HS-5 (cell line): ENCODE results near the gene NDOR1.

Source experiments
- DNase-seq: peaks from one replicate; pipeline ENCODE4 v3.0.0-alpha.2; 2012; ENCODE audit warnings: low read depth

The NDOR1 gene

DNA sequence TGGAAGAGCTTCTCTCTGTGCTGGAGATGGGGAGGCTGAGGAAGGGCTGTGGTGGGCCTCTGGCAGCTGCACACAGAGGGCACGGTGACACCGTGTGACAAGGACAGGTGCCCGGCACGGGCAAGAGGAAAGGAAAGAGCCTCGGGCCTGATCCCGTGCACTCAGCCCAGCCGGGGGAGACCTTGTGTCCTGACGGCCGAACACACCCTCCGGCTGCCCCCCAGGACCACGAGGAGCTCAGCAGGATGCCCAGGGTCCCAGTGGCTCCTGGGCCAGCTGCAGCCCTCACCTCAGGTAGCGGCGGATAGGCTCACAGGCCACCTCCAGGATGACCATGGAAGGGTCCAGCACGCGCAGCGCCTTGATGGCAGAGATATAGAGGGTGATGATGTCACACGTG is 22.7 kb upstream of the NDOR1 start:
- DNase-seq: no peak

DNA sequence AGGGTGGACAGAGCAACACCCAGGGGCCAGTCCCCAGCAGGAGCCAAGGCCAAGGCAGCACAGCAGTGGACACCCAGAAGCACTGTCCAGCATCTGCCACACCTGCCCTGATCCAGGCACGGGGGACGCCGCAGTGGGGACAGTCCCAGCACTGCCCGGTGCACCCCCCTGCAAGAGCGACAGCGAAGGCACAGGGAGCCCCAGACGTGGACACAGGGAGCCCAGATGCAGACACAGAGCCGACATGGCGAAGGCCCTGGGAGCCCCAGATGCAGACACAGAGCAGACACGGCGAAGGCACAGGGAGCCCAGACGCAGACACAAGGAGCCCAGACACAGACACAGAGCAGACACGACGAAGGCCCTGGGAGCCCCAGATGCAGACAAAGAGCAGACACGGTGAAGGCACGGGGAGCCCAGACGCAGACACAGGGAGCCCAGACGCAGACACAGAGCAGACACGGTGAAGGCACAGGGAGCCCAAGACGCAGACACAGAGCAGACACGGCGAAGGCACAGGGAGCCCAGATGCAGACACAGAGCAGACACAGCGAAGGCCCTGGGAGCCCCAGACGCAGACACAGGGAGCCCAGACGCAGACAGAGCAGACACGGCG is 21.4 kb upstream of the NDOR1 start:
- no peak for DNase-seq

DNA sequence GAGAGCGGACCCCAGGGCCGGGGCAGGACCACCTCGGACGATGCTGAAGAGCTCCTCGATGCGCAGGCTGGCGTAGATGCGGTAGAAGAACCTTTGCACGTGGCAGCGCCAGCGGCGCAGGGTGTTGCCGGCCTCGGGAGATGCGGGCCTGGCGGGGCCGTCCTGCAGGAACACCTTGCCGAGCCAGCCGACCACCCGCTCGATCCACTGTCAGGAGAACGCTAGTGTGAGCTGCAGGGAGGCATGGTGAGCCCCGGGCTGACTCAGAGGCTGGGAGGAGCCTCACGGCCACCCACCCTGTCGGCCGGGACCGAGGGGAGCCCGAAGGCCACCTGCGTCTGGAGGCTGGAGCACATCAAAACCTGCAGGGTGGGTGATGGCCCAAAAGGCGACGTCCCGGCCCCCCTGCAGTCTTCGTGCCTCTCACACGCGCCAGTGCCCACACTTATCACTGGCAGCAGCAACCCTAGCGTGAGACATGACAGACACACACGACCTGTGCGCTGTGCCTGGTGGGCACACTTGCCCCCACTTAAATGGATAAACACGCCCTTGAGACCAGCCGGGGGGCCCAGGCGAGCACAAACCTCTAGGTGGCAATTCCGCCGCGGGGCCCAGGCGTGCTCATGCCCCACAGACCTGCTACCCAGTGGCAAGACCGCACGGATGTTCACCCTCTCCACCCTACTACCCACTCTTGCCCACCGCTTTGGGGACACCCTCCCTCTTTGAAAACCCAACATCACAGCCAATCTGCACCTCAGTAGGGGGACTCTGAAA is 20.4 kb upstream of the NDOR1 start:
- DNase-seq: no peak

DNA sequence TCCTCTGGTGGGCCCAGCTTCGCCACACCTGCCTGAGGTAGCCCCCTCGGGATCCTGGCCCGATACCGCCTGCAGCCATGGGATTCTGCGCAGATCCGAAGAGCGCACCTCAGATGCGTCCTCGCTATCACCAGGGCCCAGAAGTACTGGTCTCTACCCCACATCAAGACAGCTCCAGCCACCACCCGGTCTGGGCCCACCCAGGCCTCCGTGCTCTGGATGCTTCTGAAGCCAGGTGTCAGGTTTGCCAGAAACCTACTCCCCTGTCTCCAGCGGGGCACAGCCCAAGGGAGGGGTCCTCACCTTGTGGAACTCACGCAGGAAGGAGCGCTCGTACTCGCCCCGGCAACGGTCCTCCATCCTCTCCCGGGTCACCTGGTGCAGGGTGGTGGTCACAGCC is 19.6 kb upstream of the NDOR1 start:
- no peak for DNase-seq

DNA sequence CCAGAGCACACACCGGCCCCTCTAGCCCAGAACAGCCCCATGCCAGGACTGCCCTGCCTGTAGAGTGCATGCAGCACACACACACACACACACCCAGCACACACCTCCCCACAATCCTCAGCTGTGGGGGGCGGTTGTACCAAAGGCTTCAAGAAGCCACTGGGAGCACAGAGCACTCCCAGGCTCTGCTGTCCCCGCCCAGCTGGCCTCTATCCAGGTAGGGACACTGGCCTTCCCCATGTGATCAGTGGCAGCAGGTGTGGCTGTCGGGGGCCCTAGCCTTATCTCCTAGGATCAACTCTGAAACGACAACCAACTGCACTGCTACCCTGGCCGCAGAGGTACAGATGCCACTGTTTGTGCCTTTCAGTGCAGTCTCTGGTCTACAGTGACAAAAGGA is 19.1 kb upstream of the NDOR1 start:
- DNase-seq: no peak

DNA sequence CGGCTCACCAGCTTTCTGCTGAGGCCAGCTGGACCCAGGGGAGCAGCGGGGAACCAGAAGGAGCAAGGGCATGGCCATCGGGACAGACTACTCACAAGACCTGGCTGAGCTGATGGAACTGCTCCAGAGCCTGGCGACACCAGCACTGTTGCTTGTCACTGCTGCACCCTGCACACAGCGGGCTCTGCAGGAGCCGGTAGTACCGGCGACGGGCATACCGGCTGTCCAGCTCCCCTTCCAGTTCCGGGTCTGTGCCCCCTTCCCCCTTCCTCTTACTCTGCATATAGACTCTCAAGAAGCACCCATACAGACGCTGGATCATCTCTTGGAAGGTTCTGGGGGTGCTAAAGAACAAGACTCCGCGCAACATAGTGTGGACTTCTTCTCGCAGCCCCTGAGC is 18.1 kb upstream of the NDOR1 start:
- DNase-seq: no peak

DNA sequence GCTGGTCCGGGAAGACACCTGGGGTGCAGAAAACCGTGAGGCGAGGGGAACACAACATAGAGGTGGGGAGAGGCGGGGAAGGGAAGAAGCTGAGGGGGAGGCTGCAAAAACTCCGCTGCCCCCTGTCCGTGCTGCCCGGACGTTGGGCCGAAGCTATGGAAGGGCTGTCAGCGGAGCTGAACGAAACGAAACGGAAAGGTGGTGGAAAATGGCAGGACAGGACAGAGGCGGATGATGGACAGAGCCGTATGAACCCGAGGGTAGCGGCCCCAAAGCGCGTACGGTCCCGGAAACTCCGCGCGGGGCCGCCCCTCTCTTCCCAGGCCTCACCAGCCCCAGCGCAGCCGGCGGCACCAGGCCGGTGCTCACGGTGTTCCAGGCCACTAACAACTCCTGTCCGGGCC is 17.4 kb upstream of the NDOR1 start:
- no peak for DNase-seq

DNA sequence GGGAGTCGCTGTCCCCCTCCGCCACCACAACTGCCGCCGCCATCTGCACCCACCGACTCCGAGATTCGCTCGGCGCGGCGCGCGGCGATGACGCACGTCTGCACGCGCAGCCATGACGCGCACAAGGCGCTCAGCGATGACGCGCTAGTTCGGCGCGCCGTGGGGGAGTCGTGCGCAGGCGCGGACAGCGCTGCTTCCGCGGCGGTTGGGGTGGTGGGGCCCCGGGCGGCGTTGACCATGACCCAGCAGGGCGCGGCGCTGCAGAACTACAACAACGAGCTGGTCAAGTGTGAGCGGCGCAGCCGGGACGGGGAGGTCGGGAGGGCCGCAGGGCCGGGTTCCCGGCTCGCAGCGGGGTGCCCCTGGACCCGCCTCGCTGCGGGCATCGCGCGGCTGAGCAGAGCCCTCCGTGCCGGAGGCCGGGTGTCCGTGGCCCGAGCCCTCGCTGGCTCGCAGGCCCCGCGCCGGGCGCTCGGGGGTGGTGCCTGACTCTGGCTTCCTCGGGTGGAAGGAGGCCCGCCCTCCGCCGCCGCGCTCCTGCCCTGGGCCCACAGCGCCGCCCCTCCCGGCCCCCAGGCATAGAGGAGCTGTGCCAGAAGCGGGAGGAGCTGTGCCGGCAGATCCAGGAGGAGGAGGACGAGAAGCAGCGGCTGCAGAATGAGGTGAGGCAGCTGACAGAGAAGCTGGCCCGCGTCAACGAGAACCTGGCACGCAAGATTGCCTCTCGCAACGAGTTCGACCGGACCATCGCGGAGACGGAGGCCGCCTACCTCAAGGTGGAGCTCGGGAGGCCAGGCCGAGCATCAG is 16.8 kb upstream of the NDOR1 start, which contains the start of the genes ANAPC2 and SSNA1:
ANAPC2 (minus strand) TSS at position 71 of the 807 bp plus-strand sequence; CDS start at position 43, 28 bp downstream.
SSNA1 (plus strand) TSS at position 187 of the 807 bp plus-strand sequence; CDS start at position 238, 51 bp downstream.
- peak; percentile 75 for DNase-seq

DNA sequence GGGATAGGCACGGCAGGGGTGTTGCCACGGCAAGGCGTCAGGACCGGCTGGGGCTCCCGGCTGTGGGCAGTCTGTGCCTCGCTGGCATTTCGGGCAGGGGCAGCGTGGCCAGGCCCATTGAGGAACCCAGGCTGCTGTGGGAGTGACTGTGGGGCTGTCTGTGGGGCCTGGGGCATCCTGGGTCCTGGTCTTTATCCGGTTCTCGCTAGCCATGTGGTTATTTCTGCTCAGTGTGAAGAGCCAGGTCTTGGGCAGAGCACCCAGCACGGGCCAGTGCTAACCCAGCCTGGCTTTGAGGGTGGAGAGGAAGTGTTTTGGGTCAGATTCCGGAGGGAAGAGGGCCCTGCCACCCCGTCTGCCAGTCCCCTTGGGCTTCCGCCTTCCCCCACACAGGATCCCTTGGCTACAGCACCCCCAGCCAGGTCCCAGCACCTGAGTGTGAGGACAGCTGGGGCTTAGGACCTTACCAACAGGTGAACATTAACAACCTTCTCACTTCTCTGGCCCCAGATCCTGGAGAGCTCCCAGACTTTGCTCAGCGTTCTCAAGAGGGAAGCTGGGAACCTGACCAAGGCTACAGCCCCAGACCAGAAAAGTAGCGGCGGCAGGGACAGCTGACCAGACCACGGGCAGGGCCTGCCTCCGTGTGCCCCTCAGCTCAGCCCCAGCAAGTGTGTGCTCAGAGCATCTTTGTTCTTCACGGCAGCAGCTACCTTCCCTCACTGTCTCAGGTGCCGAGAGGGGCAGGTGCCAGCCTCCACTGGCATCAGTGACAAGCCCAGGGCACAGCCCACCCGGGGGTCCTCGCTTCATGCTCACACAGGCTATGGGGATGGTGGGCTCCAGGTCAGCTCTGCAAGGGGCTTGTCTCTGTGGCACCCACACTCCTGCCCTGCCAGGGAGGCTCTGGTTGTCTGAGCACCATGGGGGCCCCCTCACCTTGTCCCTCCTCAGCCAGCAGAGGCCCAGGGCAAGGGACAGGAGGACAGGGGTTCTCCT is 15.9 kb upstream of the NDOR1 start:
- no peak for DNase-seq

DNA sequence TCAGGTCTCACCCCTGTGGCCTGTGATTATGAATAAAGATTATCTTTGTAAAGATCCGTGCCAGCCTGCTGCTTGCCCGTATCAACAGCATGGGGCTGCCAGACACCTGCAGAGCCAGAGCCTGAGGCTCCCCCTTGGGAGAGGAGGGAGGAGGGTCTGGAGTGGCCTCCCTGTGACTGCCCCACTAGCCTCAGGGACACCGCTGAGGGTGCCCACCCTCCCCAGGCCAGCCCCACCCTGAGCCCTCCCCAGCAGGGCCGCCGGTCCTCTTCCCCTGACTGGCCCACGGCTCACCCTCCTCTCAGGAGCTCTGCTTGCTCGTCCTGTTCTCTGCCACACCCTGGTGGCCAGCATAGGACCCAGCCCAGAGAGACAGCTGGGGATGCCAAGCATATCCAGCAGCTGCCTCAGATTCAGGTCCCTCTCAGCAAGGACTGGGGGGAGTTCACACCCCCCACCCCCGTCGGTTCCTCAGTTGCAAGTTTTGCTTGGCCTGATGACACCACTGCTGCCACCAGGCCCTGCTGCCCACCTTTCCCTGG is 15.1 kb upstream of the NDOR1 start:
- DNase-seq: no peak

DNA sequence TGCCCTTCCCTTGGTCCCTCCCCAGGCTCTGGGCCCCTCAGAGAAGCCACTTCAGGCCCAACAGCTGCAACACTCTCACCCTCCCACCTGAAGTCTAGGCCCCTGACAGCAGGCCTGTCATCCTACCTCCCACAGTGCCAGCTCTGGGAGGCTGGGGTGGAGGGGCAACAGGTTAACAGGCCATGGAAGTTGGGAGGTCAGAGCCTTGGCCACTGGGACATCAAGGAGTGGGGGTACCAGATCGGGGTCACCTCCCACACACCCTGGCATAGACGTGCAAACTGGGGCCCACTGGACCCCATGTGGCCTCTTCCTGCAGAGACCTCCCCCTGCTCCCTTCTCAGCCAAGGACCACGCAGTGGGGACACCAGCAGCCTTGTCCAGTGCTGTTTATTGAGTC is 14.3 kb upstream of the NDOR1 start:
- DNase-seq: no peak

DNA sequence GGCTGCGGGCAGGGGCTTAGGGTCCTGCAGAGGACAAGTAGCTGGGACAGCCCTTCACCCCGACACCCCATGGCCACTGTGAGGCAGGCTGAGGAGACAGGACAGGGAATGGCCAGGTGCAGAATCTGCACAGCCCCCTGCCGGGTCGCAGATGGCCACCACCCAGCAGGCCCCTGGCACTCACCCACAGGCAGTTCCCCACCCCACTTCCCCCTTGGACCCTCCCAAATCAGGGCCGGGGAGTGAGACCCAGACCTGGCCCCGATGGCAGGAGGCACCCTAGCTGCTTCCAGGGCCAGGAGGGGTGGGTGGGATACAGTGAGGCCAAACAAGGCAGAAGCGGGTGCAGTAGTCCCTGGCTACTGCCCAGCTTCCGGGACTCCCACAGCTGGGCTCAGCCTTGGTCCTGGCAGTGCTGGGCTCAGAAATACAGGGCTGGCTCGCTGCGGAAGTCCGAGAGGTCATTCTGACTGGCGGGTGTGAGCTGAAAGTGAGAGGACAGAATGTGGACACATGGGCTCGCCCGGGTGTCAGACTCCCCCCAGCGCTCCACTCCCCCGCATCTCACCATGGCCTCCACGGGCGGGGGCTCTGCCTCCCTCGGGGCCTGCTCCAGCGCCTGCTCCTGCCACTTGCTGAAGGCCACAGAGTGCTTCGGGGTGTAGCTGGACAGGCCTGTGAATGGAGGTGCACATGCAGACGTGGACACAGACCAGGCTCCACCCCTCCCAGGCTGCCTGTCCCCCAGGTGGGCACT is 13.6 kb upstream of the NDOR1 start:
- DNase-seq: no peak

DNA sequence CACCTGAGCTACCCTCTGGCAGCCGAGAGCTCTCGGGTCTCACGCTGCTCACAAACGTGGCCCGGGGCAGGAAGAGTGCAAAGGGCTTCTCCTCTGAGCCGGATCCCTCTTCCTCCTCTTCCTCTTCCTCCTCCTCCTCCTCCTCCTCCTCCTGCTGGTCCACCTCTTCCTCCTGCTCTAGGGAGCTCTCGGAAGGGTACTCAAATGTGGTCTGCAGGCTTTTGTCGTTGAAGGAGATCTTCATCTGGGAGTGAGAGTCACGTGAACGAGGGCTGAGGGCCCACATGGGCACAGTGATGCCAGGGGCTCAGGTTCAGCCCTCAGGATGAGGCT is 13.1 kb upstream of the NDOR1 start:
- no peak for DNase-seq

DNA sequence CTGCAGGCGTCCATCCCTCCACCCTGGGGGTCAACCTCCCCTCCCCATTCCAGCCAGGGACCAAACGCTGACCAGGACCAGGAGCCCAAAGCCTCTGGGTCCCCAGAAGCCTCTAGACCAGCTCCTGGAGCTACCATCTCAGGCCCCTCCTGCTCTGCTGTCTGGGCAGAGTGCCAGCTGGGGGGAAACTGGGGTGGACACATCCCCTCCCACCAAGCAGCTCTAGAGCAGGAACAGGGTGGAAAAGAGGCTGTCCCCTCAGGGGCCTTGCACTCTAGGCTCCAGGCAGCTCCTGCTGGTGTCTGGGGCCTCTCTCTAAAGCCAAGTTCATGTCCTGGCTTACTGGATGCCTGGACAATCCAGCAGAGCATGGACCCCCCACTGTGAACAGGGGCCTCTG is 12.6 kb upstream of the NDOR1 start:
- no peak for DNase-seq

DNA sequence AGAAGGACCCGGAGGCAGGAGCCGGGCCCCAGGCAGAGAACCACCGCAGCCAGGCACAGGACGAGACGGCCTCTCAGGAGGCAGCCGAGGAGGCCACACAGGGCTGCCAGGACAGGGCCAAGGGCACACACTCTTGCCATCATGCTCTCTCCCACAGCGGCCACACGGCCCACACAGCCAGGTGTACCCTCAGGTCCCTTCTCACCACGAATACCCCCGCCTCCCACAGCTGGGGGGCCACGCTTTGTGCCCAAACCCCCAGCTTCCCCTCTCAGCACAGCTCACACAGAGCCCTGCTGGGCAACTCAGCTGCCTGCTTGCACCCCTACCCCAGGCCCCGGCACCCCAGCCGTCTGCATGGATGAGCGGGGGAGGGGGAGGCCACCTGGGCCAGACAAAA is 11.7 kb upstream of the NDOR1 start:
- DNase-seq: no peak

DNA sequence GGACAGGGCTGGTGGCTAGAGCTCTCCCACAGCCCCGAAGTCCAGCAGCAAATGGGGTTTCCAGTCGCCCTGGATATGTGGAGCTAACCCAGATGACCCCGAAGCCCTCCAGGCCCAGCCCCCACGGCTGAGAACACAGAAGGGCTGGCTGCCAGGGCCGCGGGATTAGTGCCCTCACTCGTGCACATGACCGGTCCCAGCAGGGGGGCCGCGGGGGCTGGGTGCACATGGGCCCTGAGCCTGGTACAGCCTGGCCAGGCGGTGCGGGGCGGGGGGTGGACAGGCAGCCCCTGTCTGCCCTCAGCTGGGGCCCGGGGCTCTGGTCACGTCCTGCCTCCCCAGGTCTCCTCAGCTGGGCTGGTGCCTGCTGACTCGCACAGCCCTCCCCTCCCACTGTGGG is 11.1 kb upstream of the NDOR1 start:
- DNase-seq: no peak

DNA sequence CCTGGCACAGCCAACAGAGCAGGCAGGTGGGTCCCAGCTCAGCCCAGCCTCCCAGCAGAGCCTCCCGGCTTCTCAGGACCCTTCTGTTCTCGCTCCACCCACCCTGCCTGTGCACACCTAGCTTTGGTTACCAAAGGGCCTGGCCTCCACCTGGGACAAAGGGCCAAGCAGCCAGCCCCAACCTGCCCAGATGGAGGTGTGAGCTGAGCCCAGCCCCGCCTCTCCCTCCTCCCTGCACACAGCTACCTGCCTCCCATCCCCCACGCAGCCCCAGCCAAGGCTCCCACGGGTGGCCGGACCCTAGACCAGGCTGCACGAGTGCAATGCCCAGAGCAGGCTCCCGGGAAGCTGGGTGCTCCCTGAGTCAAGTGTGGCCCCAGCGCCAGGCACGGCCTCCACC is 10.6 kb upstream of the NDOR1 start:
- no peak for DNase-seq

DNA sequence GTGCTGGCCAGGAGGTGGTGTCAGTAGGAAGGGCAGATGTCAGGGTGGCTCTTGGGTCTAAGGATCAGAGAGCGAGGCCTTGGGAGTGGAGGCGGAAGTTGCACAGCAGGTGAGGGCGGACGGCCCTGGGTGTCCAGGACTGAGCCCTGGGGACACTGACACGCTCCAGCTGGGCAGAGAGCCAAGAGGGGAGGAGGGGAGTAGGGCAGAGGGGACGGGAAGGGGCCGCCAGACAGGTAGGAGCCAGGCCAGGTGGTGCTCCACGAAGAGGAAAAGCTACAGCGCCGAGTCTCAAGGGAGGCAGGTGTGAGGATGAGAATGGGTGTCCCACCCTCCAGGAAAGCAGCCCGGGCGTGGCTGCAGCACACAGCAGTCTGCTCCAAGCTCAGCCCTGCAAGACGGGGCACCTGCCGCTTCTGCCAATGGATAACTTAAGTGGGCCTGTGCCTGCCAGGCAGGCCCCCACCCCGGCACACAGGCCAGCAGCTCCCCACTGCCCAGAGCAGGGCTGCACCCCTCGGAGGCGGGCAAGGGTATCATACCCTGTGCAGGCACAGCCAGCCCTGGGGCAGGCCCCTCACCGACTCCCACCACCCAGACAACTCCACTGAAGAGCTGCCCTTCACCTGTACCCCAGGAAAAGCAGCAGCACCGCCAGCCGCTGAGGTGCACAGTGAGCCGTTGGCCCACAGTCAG is 9.8 kb upstream of the NDOR1 start:
- DNase-seq: no peak

DNA sequence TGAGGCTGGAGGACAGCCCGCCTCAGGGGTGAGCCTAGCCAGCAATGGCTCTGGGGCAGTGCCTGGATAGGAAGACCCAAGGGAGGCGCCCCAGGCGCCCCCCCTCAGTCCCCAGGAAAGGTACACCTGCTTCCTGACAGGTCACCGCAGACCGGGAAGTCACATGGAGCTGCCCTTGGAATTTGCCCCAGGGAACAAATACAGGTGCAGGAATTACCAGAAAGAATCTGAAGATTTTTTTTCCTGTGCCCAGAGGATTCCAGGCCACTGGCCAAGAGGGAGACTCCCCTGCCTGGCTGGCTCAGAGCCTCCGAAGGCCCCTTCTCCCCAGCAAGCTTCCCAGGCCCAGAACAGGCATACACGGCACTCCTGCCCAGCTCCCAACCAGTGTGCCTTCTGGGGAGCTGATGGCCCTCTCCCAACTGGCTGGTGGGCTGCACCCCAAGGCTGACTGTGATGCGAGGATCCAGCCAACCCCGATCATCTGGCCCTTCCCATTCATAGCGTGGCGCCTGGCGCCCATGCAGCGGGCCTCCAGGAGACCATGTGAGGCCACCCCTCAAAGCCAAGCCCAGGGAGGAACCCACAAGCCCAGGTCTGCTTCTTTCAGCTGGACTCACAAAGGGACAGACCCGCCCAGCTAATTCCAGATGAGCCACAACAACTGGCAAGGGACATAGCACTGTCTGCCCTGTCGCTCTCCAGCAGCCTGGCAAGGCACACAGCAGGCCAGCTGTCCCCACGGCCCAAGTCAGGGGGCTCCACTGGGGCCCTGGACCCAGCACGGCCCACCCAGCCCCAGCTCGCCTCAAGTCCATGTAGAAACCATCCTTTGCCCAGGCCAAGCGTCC is 7.2 kb upstream of the NDOR1 start:
- DNase-seq: no peak
